HG03469 (cell line): ENCODE data around the gene AUH.

Experiments
- ATAC-seq: cut with Tn5 transposase; IDR thresholded peaks from one replicate; pipeline ENCODE4 v1.9.1; 2021; ENCODE audit warnings: mild to moderate bottlenecking, moderate library complexity, moderate number of reproducible peaks; ENCODE audit not compliant: unreplicated experiment

Gene AUH

DNA sequence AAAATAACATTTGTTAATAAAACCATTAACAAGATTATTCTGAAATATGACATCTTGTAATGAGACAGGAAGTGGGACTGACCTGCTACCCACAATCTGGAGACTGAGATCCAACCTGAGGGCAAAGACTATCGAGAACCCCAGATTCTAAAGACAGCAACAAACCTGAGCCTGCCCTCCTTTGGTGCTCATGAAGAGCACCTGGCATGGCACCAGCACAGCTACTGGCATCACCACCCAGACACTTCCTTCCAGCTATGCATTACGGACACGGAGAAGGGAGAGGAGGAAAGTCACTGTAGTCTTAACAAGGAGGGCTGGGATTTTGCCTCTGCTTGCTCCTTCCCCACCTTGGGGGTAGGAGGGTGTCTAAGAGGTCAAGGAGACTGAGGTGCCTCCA, 105.5 kb downstream of the AUH start:
- ATAC-seq: no peak

DNA sequence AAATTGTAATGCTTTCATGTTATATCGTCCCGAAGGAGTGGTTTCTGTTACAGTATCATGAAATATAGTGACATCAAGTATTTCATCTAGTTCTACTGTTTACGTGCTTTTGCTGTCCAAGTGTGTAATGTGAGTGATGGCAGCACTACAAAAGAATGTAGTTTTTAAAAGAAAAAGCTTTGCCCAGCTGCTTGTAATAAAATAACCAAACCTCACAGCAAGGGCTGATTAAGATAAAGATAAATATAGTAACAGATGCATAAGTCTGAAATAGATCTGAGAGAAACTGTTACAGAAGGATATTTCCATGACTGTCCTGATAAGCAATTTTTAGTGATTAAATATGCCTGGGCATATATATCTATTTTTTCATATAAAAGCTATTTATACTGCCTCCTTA, 106.4 kb downstream of the AUH start:
- ATAC-seq: no peak

DNA sequence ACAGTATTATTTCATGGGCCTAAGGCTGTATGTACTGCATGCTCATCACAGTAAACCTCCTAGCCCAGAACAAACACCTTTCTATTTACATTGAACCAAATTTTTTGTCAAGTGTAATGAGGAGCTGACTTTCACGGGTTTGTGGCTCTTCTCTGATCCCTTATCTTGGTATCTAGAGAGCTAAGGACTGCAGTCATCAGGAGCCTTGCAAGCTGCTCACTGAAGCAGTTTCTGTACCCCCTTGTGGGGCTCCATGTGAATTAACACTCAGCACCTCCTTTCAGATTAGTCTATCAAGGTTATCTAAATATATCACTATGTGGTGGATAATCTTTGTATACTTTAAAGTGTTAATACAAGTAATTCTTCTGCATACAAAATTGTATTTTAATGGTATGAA, 108.2 kb downstream of the AUH start:
- ATAC-seq: no peak

DNA sequence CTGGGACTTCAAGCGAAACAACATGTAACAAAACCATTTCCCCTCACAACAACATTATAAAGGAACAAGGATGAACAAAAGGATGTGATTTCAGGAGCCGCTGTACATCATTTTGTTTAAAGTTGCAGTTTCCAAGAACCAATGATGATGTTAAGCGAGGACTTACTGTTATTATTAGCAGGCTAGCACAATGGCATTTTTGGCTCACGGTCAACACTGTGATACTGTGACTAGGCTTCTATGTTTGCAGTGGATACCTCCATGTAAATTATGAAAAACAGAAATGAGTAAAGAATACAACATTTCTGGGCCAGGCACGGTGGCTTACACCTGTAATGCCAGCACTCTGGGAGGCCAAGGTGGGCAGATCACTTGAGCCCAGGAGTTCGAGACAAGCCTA, 113.0 kb downstream of the AUH start:
- no peak for ATAC-seq

GRCh38 chr9:91247278-91247677, 114.4 kb downstream of the AUH start:
- ATAC-seq: no peak

DNA sequence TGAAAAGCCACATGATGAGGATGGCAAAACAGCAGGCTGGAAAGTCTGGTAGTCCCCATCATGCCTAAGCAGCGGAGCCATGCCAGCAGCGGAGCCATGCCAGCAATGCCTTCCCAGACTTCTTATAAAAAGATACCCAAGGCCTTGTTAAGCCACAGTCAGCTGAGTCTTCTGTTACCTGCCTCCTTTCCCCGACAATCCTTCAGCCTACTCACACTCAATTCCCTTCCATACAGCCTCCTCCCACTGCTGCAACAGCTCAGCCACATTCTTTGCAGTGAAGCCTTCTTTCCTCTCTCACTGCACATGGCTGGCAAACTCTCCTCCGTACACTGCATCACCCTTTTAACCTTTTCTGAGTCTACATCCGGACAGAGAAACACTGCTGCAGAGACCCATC, 114.9 kb downstream of the AUH start:
- no peak for ATAC-seq

DNA sequence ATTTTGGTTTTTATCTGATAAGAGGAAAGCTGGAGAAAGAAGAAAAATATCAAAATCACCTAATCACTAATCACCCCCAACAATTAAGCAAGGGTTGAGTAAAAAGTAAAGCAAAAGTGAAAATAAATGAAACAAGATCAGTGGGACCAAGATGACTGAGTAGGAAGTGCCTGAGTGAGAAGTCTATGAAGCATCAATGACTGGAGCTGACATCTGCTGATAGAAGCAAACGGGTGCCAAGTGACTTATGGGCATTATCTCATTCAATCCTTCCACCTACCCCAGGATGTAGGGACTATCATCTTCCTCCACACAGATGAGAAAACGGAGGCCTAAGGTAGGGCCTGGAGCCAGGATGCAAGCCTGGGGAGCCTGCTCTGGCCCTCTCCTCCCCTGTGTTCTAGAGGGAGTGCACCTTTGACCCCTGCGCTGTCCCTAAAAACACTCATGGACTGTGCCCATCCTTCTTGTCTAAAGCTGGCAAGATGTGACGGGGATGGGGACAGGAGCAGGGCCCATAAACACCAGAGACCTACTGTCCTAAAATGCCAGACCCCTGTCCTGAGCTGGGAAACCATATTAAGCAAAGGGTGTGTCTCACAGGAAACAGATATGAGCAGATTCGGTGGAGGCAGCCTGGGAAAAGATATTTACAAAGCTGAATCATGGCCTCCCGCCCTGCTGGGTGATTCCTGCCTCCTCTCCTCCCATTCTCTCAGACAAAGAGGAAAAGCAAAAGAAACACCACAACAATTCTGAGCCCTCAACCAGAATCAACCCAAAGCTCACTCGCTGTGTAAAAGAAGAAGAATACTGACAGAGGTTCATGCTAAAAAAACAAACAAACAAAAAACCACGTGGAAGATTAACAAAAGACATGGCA, 116.0 kb downstream of the AUH start:
- no peak for ATAC-seq

- no peak for ATAC-seq
These were observed 118.7 kb downstream of the AUH start for GRCh38 chr9:91243029-91243428.

DNA sequence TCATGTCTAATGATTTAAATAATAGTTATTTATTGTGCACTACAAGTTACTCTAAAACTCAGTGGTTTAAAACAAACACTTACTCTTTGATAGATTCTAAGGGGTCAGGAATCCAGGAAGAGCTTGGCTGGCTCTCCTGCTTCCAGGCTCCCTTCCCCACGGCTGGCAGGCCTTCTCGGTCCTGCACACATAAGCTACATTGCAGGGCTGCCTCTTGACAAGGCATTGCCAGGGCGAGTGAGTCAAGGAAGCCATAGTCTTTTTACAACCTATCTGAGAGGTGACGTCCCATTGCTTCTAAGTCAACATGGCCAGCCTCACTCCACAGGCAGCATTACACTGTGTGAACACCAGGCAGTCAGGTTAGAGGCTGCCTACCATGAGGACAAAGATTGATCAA, 119.8 kb downstream of the AUH start:
- no peak for ATAC-seq

DNA sequence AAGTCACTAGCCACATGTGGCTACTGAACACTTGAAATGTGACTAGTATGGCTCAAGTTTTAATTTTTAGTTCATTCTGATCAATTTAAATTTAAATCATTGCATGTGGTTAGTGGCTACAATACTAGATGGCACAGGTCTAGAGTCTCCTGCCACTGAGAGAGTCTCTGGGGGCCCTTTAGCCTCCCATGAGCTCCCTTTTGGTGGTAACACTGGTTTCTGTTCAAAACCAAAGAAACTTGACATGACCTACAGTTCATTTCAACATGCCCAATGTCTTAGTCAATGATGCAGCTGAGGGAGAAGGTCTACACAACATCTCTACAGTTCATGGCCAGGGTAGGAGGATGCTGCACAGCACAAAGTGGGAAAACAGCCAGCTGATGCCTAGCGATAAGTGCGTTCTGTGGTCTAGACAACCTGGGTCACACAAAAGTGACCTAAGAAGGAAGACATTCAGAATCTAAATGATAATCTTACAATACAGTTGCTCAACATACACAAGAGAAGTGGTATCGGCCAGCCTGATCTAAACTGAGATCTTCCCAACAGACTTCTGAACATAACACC, 121.0 kb downstream of the AUH start:
- no peak for ATAC-seq

GRCh38 chr9:91239367-91240111, 122.2 kb downstream of the AUH start:
- no peak for ATAC-seq

- no peak for ATAC-seq
These were observed 127.2 kb downstream of the AUH start for GRCh38 chr9:91234523-91234922.

GRCh38 chr9:91231619-91232018, 130.1 kb downstream of the AUH start:
- no peak for ATAC-seq

DNA sequence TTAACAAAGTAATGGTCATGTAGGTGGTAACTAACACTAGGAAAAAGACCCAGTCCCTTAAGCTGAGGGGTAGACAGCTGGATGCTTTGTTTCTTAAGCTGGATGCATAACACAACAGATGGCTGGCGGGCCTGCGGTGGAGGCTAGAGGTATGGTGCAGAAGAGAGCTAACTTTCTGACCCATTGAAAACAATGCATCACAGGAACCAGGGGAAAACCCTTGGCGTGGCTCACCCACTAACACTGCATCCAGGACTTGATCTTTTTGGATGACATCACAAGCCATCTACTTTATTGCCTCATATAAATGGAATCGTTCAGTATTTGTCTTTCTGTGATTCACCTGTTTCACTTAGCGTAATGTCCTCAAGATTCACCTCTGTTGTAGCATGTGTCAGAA, 138.7 kb downstream of the AUH start:
- ATAC-seq: no peak

DNA sequence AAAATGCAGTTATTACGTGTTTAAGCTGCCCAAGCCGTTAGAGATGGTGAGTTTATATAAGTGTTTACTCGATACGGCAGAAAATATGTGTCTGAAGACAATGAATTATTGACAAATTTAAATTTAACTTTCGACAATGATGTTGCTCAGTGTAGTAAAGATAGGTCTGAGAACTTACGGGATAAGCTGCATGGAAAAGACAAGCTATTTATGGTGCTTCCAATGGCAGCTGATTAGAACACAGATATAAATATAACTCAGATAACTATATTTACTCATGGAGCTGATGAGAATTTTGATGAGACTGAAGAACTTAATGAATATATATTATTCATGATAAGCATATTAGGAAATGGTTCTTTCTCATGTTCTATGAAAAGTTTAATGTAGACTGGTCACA, 139.3 kb downstream of the AUH start:
- no peak for ATAC-seq

DNA sequence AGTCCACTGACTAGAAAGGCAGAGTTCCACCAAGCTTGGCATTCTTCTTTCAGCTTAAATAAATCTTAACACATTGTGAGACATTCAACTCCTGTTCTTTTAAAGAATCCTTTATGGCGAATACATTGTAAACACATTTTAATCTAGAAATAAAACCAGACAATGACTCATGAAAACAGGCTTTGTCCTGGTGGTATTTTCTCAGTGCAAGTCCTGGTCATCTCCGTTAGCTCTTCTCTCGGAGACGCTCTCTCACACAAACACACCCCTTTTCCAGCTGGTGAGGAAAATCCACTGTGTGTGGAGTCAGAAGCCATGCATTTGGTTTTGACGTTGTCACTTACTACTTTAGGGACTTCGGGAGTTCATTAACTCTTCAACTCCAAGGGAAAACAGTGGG, 140.4 kb downstream of the AUH start:
- no peak for ATAC-seq

- no peak for ATAC-seq
These were observed 141.1 kb downstream of the AUH start for GRCh38 chr9:91220491-91221135.

- no peak for ATAC-seq
These were observed 141.7 kb downstream of the AUH start for GRCh38 chr9:91220021-91220420.

DNA sequence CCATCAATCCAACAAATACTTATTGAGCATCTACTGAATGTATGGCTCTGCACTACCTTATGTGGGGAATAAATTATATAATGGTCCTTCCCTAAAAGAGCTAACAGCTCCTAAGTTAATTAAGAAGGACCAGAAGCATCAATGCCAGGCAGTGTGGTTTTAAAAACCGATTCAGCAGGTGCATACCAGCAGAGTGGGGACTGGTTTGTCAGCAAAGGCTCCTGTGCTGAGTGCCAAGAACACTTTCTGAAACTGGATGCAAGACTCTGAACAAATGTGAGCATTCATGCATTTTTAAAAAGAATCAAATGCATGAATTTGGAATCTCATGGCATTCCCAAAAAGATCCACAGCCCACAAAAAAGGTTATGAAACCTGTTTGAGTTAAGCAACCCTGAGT, 142.2 kb downstream of the AUH start:
- ATAC-seq: no peak

GRCh38 chr9:91217388-91217787, 144.3 kb downstream of the AUH start:
- ATAC-seq: no peak

- ATAC-seq: no peak
These were observed 146.9 kb downstream of the AUH start for GRCh38 chr9:91214867-91215266.
